ENCODE results near the gene SF3B4. TPM values are rescaled to one million over a fixed set of nuclear protein-coding genes. Genes with fewer than 3 reads are reported as not detected.
A peak's percentile ranks its signal among the peaks of the same experiment; 100 is the strongest.

The SF3B4 gene
- total RNA-seq, 1 donor from 2014 or later = 72.8 TPM

DNA sequence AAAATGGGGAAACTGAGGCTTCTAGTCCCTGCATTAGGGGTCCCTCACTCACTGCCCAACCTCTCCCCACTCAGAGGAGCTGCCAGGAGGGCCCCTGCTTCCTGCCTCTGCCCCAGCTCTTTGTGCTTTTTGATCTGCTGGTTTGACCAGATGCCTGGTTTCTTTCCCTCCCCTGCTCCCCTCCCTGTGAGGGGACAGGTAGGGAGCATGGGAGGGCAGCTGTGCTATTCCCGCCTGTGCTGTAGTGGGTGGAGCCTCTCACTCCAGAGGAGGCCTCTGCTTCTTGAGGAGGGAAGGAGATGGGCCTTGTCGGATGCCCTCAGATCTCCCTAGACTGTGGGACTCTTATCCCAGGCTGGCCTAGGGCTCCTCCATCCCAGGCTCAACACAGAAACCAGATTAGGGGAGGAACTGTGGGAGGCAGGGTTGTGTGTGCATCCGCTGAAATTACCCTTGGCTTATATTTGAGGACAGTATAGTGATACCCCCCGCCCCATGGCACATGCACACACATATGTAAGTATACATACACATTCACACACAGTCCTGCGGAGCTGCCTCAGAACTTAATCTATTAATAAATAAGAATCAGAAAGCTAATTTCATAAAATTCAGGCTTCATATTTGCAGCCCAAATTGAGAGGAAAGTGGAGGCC is 23.6 kb downstream of the SF3B4 start:
- DNase-seq (ENCODE audit: low spot score, unreplicated experiment) = no peak
- TF ChIP-seq, protein P1, sequence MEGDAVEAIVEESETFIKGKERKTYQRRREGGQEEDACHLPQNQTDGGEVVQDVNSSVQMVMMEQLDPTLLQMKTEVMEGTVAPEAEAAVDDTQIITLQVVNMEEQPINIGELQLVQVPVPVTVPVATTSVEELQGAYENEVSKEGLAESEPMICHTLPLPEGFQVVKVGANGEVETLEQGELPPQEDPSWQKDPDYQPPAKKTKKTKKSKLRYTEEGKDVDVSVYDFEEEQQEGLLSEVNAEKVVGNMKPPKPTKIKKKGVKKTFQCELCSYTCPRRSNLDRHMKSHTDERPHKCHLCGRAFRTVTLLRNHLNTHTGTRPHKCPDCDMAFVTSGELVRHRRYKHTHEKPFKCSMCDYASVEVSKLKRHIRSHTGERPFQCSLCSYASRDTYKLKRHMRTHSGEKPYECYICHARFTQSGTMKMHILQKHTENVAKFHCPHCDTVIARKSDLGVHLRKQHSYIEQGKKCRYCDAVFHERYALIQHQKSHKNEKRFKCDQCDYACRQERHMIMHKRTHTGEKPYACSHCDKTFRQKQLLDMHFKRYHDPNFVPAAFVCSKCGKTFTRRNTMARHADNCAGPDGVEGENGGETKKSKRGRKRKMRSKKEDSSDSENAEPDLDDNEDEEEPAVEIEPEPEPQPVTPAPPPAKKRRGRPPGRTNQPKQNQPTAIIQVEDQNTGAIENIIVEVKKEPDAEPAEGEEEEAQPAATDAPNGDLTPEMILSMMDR (IDR thresholded peaks at IDR 0.05; ENCODE audit: unreplicated experiment) = no peak

DNA sequence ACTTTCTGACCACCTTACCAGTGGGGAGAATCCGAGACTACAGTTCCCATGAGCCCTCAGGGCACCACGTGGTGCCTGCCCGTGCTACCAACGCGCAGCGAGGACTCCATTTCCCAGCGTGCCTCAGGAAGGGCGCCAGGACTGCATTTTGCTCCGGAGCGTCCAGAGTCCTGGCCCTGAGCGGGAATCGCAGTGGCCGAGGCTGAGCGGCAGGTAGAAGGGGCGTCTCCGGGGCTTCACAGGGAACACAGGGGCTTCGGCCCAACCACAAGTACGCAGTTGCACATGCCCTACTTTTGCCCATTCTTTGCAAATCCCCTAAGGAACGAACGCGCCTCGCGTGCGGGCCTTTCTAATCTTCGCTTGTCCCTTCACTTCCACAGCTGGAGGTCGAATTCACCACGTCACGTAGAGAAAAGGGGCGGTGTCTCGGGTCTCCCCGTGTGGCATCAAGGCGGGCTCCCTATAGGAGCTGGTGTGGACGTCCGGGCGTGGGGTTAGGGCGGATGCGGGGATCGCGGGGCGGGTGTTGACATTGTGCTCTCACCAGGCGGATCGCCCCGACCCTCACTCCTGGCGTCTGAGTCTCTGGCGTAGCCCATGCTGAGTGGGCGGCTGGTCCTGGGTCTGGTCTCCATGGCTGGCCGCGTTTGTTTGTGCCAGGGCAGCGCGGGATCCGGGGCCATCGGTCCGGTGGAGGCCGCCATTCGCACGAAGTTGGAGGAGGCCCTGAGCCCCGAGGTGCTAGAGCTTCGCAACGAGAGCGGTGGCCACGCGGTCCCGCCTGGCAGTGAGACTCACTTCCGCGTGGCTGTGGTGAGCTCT is 27.9 kb downstream of the SF3B4 start, which contains the start of gene BOLA1:
Gene BOLA1, plus strand, starts transcription at position 109 of the 825 bp plus-strand sequence. Its CDS starts 492 bp downstream, at position 601.
- H3K36me3 Mint-ChIP-seq (ENCODE audit: insufficient read depth) = peaks cover 6% of the 10 kb centered on the region
- H3K9me3 Mint-ChIP-seq (ENCODE audit: low read depth) = peaks cover 3% of the 10 kb centered on the region
- H3K27ac Mint-ChIP-seq = peak within 1 kb of the TSS; percentile 88

More for the DNA sequence above, 23.6 kb downstream of the SF3B4 start:
- Mint-ChIP-seq H3K27ac (no peak overlapping the region), H3K4me1 (ENCODE audit: low read depth) (peaks cover 2% of the 10 kb centered on the region), H3K36me3 (ENCODE audit: insufficient read depth) (peaks cover 9% of the 10 kb centered on the region), H3K9me3 (ENCODE audit: low read depth) (peaks cover 3% of the 10 kb centered on the region), H3K4me3 (ENCODE audit: low read depth) (no peak overlapping the region), H3K27me3 (no peaks in the 10 kb centered on the region)

DNA sequence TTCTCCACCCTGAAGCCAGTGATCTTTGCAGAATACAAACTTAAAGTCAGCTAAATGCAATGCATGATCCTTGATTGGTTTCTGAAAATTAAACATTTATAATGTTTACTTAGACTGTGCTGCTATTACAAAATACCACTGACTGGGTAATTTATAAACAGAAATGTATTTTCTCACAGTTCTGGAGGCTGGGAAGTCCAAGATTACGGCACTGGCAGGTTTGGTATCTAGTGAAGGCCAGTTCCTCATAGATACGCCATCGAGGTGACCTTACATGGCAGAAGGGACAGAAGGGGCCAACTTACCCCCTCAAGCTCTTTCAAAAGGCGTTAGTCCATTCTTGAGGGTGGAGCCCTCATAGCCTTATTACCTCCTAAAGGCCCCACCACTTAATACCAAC is 31.0 kb downstream of the SF3B4 start:
- H3K9me3 Mint-ChIP-seq (ENCODE audit: low read depth) = peaks cover 3% of the 10 kb centered on the region
- no peak overlapping the region for H3K27ac Mint-ChIP-seq
- H3K27me3 Mint-ChIP-seq = no peaks in the 10 kb centered on the region
- H3K36me3 Mint-ChIP-seq (ENCODE audit: insufficient read depth) = peaks cover 3% of the 10 kb centered on the region
- no peak overlapping the region for H3K4me3 Mint-ChIP-seq (ENCODE audit: low read depth)
- H3K4me1 Mint-ChIP-seq (ENCODE audit: low read depth) = peaks cover 4% of the 10 kb centered on the region
- TF ChIP-seq, protein P1 (IDR thresholded peaks at IDR 0.05; ENCODE audit: unreplicated experiment) = no peak
- DNase-seq (ENCODE audit: low spot score, unreplicated experiment) = no peak

More for the DNA sequence above, 27.9 kb downstream of the SF3B4 start, which contains the start of gene BOLA1:
- TF ChIP-seq, protein P1 (IDR thresholded peaks at IDR 0.05; ENCODE audit: unreplicated experiment) = no peak
- Mint-ChIP-seq H3K4me1 (ENCODE audit: low read depth) (peaks cover 2% of the 10 kb centered on the region), H3K4me3 (ENCODE audit: low read depth) (peak within 1 kb of the TSS; percentile 75), H3K27me3 (no peaks in the 10 kb centered on the region)
- DNase-seq (ENCODE audit: low spot score, unreplicated experiment) = peak; percentile 78

DNA sequence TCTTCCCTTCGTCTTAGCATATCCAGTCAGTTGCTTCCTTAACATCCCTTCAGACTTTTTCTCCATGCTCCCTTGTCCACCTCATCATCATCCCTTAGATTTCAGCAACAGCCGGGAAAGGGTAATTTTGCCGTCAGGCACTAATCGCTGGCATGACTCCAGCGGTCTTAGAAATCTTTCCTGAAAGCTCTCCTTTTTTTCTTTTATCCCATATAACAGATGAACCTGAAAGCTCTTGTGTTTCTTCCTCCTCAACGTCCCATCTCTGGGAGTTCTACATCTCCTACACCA is 38.7 kb downstream of the SF3B4 start:
- Mint-ChIP-seq H3K4me3 (ENCODE audit: low read depth) (no peak overlapping the region), H3K9me3 (ENCODE audit: low read depth) (no peaks in the 10 kb centered on the region), H3K27ac (no peak overlapping the region), H3K4me1 (ENCODE audit: low read depth) (peaks cover 5% of the 10 kb centered on the region), H3K36me3 (ENCODE audit: insufficient read depth) (no peaks in the 10 kb centered on the region), H3K27me3 (no peaks in the 10 kb centered on the region)
- TF ChIP-seq, protein P1 (IDR thresholded peaks at IDR 0.05; ENCODE audit: unreplicated experiment) = no peak
- DNase-seq (ENCODE audit: low spot score, unreplicated experiment) = no peak

DNA sequence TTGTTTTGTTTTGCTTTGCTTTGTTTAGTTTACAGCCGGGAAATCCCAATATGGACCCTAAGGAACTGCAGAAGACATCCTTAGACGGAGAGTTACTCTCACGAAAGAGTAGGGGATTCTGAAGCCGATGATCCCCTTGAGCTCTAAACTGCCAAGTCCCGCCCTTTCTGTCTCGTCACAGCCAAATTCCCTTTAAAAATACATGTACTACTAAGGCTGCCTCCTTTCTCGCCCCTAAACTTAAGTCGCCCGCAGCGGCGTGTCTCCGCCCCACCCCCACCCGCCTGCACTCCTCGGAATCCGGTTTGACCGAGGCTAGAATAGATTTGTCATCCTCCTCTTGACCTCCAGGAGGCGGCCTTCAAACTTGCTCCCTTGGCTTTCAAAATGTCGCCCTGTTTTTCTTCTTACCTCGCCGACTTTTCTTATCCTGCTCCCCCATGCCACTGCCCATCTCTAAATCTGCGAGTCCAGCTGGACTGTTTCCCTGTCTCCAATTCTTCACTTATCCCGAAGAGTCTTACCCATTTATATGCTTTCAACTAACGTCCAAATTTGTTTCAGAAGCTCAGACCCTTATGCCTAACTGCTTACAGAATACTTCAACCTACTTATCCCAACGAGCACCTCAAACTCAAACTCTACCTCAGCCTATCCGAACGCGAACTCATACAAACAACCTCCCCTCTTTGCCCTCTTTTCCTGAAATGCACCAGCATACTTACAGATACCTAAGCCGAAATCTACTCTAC is 39.2 kb downstream of the SF3B4 start:
- TF ChIP-seq, protein P1 (IDR thresholded peaks at IDR 0.05; ENCODE audit: unreplicated experiment) = peak; percentile 60
- no peaks in the 10 kb centered on the region for H3K27me3 Mint-ChIP-seq
- H3K9me3 Mint-ChIP-seq (ENCODE audit: low read depth) = no peaks in the 10 kb centered on the region
- H3K4me1 Mint-ChIP-seq (ENCODE audit: low read depth) = peaks cover 5% of the 10 kb centered on the region
- peak; percentile 57 for DNase-seq (ENCODE audit: low spot score, unreplicated experiment)
- H3K4me3 Mint-ChIP-seq (ENCODE audit: low read depth) = no peak overlapping the region
- H3K27ac Mint-ChIP-seq = no peak overlapping the region
- no peaks in the 10 kb centered on the region for H3K36me3 Mint-ChIP-seq (ENCODE audit: insufficient read depth)
